Measurements from ENCODE around the gene THADA.
A peak's percentile ranks its signal among the peaks of the same experiment; 100 is the strongest.
"Not testable (repeated sequence)": the region's sequence is repeated elsewhere in the genome, so short reads cannot be mapped to it uniquely, and the experiment has no call there.

The THADA gene

GRCh38 chr2:43605079-43605655 lies 9.3 kb upstream of the THADA start:
- no peak for TF ChIP-seq Cebpa-rat (IDR thresholded peaks at IDR 0.05)
- Histone ChIP-seq H3K36me3 (no peaks in the 10 kb centered on the region), H3K27ac (no peak overlapping the region), H3K4me1 (no peaks in the 10 kb centered on the region), H3K27me3 (no peaks in the 10 kb centered on the region), H4K20me1 (no peaks in the 10 kb centered on the region), H3K4me2 (no peak overlapping the region), H3K9me3 (no peaks in the 10 kb centered on the region), H3K4me3 (no peak overlapping the region), H3K9ac (no peak overlapping the region)

- Histone ChIP-seq H4K20me1 (no peaks in the 10 kb centered on the region), H3K9me3 (no peaks in the 10 kb centered on the region), H3K27me3 (no peaks in the 10 kb centered on the region), H3K36me3 (no peaks in the 10 kb centered on the region), H3K9ac (no peak overlapping the region), H3K27ac (no peak overlapping the region), H3K4me2 (no peak overlapping the region), H3K4me1 (no peaks in the 10 kb centered on the region), H3K4me3 (no peak overlapping the region)
- no peak for TF ChIP-seq Cebpa-rat (IDR thresholded peaks at IDR 0.05)
Observed at GRCh38 chr2:43604674-43605073, 8.8 kb upstream of the THADA start.

GRCh38 chr2:43600596-43600995 lies 4.8 kb upstream of the THADA start:
- H3K4me1 ChIP-seq, H3K4me3 ChIP-seq, H4K20me1 ChIP-seq, H3K27ac ChIP-seq, H3K36me3 ChIP-seq, H3K9ac ChIP-seq, H3K9me3 ChIP-seq, H3K4me2 ChIP-seq, H3K27me3 ChIP-seq: not testable (repeated sequence)

GRCh38 chr2:43594875-43595274 lies 963 bp downstream of the THADA start:
- TF ChIP-seq Cebpa-rat (IDR thresholded peaks at IDR 0.05), result no peak
- H3K9me3 ChIP-seq, result no peaks in the 10 kb centered on the region
- H4K20me1 ChIP-seq, result no peaks in the 10 kb centered on the region
- peak overlapping the region; percentile 92 for H3K4me3 ChIP-seq
- H3K4me1 ChIP-seq, result peaks cover 22% of the 10 kb centered on the region
- H3K27ac ChIP-seq, result 0 out of 2 replicates have a peak overlapping the region, but pooled peaks have one; percentile 91
- H3K4me2 ChIP-seq, result peak overlapping the region; percentile 98
- no peaks in the 10 kb centered on the region for H3K27me3 ChIP-seq
- H3K9ac ChIP-seq, result peak overlapping the region; percentile 89
- peaks cover 19% of the 10 kb centered on the region for H3K36me3 ChIP-seq

- H3K4me1 ChIP-seq, result peaks cover 22% of the 10 kb centered on the region
- H3K9ac ChIP-seq, result no peak overlapping the region
- no peaks in the 10 kb centered on the region for H3K9me3 ChIP-seq
- H3K36me3 ChIP-seq, result peaks cover 28% of the 10 kb centered on the region
- no peaks in the 10 kb centered on the region for H4K20me1 ChIP-seq
- H3K4me2 ChIP-seq, result no peak overlapping the region
- H3K27me3 ChIP-seq, result no peaks in the 10 kb centered on the region
- H3K4me3 ChIP-seq, result no peak overlapping the region
- TF ChIP-seq Cebpa-rat (IDR thresholded peaks at IDR 0.05), result no peak
- H3K27ac ChIP-seq, result no peak overlapping the region
Observed at GRCh38 chr2:43593254-43593653, 2.6 kb downstream of the THADA start.

GRCh38 chr2:43592443-43592842 lies 3.4 kb downstream of the THADA start:
- Histone ChIP-seq H3K9ac (no peak overlapping the region), H3K4me2 (no peak overlapping the region), H3K27ac (no peak overlapping the region)

GRCh38 chr2:43585708-43586107 lies 10.1 kb downstream of the THADA start:
- no peaks in the 10 kb centered on the region for H4K20me1 ChIP-seq
- no peak for TF ChIP-seq Cebpa-rat (IDR thresholded peaks at IDR 0.05)
- H3K9me3 ChIP-seq, result no peaks in the 10 kb centered on the region
- H3K27me3 ChIP-seq, result no peaks in the 10 kb centered on the region
- H3K36me3 ChIP-seq, result peaks cover 82% of the 10 kb centered on the region
- no peak overlapping the region for H3K27ac ChIP-seq
- no peak overlapping the region for H3K4me2 ChIP-seq
- H3K4me3 ChIP-seq, result no peak overlapping the region
- no peak overlapping the region for H3K9ac ChIP-seq
- no peaks in the 10 kb centered on the region for H3K4me1 ChIP-seq

More at GRCh38 chr2:43592443-43592842, 3.4 kb downstream of the THADA start:
- no peaks in the 10 kb centered on the region for H3K27me3 ChIP-seq
- H3K36me3 ChIP-seq, result peaks cover 28% of the 10 kb centered on the region
- H3K4me1 ChIP-seq, result peaks cover 22% of the 10 kb centered on the region
- H3K4me3 ChIP-seq, result no peak overlapping the region
- no peaks in the 10 kb centered on the region for H3K9me3 ChIP-seq
- H4K20me1 ChIP-seq, result no peaks in the 10 kb centered on the region
- no peak for TF ChIP-seq Cebpa-rat (IDR thresholded peaks at IDR 0.05)

GRCh38 chr2:43579275-43579981 lies 16.4 kb downstream of the THADA start:
- H4K20me1 ChIP-seq, result no peaks in the 10 kb centered on the region
- no peaks in the 10 kb centered on the region for H3K27me3 ChIP-seq
- no peak for TF ChIP-seq Cebpa-rat (IDR thresholded peaks at IDR 0.05)
- H3K9me3 ChIP-seq, result no peaks in the 10 kb centered on the region
- H3K27ac ChIP-seq, result no peak overlapping the region
- no peak overlapping the region for H3K4me2 ChIP-seq
- H3K9ac ChIP-seq, result no peak overlapping the region
- H3K4me3 ChIP-seq, result no peak overlapping the region
- no peaks in the 10 kb centered on the region for H3K4me1 ChIP-seq
- H3K36me3 ChIP-seq, result peaks cover 88% of the 10 kb centered on the region

GRCh38 chr2:43576981-43577892 lies 18.6 kb downstream of the THADA start:
- Histone ChIP-seq H3K36me3 (peaks cover 80% of the 10 kb centered on the region), H3K27ac (no peak overlapping the region)
- TF ChIP-seq Cebpa-rat (IDR thresholded peaks at IDR 0.05), result no peak

GRCh38 chr2:43572244-43572643 lies 23.6 kb downstream of the THADA start:
- H3K4me3 ChIP-seq, result no peak overlapping the region
- H3K4me1 ChIP-seq, result no peaks in the 10 kb centered on the region
- H3K4me2 ChIP-seq, result no peak overlapping the region
- no peak overlapping the region for H3K27ac ChIP-seq
- H3K9ac ChIP-seq, result no peak overlapping the region
- no peak for TF ChIP-seq Cebpa-rat (IDR thresholded peaks at IDR 0.05)
- H3K27me3 ChIP-seq, result no peaks in the 10 kb centered on the region
- H3K36me3 ChIP-seq, result peaks cover 75% of the 10 kb centered on the region
- H3K9me3 ChIP-seq, result no peaks in the 10 kb centered on the region
- H4K20me1 ChIP-seq, result peaks cover 8% of the 10 kb centered on the region; the same call in 1 of the 2 replicates

More at GRCh38 chr2:43576981-43577892, 18.6 kb downstream of the THADA start:
- no peaks in the 10 kb centered on the region for H3K9me3 ChIP-seq
- no peaks in the 10 kb centered on the region for H3K27me3 ChIP-seq
- H3K4me1 ChIP-seq, result no peaks in the 10 kb centered on the region
- no peak overlapping the region for H3K4me3 ChIP-seq
- H4K20me1 ChIP-seq, result no peaks in the 10 kb centered on the region
- H3K9ac ChIP-seq, result no peak overlapping the region
- no peak overlapping the region for H3K4me2 ChIP-seq

Measured in BLaER1 (cell line).